ENCODE measurements around the gene ARL8B.

DNA sequence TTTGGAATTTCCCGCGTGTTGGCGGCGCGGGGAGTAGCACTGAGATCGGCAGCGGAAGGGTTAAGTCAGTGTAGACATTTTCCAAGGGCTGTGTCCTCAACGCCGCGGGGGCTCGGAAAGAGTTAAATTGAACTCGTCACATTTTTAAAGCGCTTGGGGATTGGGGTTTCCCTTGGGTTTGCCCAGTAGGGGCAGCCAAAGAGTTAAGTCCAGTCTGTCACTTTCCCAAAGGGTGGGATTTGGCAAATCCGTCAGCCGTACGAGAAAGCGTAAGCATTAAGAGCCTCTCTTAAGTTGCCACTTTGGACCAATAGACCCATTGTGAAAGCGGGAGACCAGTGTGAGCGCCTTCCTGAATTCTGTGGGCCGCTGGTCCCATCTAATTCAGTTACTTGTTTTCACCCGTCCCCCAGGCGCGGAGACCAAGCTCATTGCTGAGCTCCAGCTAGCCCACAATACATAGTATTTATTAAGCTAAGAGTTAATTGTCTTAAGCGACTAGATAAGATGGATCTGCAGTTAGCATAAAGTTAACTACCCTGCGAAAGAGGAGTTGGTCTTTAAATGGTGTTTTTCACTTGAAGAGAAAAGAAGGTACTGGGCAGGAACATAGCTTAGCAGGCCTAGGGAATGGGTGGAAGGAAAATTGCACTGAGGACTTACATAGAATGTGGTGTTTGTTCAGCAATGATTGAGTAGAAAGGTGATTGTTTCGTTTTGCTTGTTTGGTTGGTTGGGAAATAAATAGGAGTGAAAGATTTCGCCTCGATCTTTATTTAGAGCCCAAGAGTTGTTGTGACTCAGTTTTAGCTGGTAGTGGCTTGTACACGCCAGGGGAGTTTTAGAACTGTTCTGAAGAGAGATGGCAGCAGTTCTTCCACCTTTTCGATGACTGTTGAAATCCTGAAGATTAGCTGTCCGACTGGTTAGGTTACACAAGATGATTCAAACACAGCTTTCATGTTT lies 932 bp downstream of the ARL8B start:
- no peak for TF ChIP-seq POLR2A (IDR thresholded peaks at IDR 0.05)
- TF ChIP-seq, protein P1, sequence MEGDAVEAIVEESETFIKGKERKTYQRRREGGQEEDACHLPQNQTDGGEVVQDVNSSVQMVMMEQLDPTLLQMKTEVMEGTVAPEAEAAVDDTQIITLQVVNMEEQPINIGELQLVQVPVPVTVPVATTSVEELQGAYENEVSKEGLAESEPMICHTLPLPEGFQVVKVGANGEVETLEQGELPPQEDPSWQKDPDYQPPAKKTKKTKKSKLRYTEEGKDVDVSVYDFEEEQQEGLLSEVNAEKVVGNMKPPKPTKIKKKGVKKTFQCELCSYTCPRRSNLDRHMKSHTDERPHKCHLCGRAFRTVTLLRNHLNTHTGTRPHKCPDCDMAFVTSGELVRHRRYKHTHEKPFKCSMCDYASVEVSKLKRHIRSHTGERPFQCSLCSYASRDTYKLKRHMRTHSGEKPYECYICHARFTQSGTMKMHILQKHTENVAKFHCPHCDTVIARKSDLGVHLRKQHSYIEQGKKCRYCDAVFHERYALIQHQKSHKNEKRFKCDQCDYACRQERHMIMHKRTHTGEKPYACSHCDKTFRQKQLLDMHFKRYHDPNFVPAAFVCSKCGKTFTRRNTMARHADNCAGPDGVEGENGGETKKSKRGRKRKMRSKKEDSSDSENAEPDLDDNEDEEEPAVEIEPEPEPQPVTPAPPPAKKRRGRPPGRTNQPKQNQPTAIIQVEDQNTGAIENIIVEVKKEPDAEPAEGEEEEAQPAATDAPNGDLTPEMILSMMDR (IDR thresholded peaks at IDR 0.05) = no peak
